Nephron (organoid): ENCODE data around the gene DIP2C.

Experiments used
- H3K27ac Mint-ChIP-seq, 3 experiments: 2 replicates each; pipeline ENCODE4 v1.8.0; 2020; ENCODE audit warnings: mixed read lengths in 3 of 3, mild to moderate bottlenecking in 2 of 3, moderate library complexity in 1 of 3
- H3K27me3 Mint-ChIP-seq: 2 replicates; pipeline ENCODE4 v1.8.0; 2021; ENCODE audit warnings: low read depth, mild to moderate bottlenecking, moderate library complexity, mixed read lengths
- H3K36me3 Mint-ChIP-seq: 2 replicates; pipeline ENCODE4 v1.8.0; 2020; ENCODE audit warnings: low read depth, mixed read lengths
- H3K4me1 Mint-ChIP-seq: 2 replicates; pipeline ENCODE4 v1.8.0; 2020; ENCODE audit warnings: mixed read lengths
- H3K4me3 Mint-ChIP-seq, 3 experiments: 2 replicates each; pipeline ENCODE4 v1.8.0; 2020; ENCODE audit warnings: mild to moderate bottlenecking in 3 of 3, mixed read lengths in 3 of 3, moderate library complexity in 2 of 3
- H3K9me3 Mint-ChIP-seq: 2 replicates; pipeline ENCODE4 v1.8.0; 2020; ENCODE audit warnings: mixed read lengths
- TF ChIP-seq, protein P1 (sequence below), 3 experiments: fragments of 200-600 bp; sonication (generic); IDR thresholded peaks; one replicate each; pipeline ENCODE4 v1.5.0; 2021; ENCODE audit warnings: antibody characterized with exemption in 3 of 3; ENCODE audit not compliant: unreplicated experiment in 3 of 3

DIP2C gene

DNA sequence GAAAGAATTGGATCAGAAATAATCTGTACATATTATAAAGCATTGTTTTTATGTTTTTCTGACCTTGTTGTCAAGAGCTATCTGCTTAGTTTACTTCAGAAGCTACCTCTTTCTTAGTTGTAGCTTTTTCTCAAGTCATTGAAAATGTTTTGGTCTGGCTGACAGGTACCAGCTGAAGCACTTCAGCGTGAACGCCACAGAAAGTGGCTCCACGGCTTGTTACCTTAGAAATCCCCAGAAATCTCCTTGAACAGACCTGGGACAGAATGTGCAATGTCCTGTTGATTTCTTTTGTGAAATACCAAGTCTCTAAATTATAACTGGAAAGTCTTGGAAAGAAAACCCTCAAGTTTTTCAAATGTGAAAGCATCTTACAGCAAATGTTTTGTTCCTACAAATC, 457.4 kb downstream of the DIP2C start:
- no peak overlapping the region for H3K27ac Mint-ChIP-seq

DNA sequence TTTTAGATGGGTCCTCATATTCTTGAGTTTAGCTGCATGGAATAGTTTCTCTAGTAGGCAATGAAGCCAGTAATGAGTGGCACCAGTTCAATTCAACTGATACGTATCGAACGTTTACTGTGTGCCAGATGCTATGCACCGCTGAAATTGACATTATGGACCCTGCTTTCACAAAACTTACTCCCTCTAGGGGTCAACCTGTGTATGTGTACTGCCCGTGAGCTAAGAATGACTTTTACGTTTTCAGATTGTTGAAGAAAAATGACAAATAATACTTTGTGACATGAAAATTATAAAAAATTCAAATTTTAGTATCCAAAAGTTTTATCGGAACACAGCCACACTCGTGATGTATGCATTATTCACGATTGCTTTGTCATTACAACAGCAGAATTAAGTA, 458.7 kb downstream of the DIP2C start:
- H3K4me3 Mint-ChIP-seq: no peak overlapping the region
- H3K36me3 Mint-ChIP-seq: peaks cover 20% of the 10 kb centered on the region
- no peaks in the 10 kb centered on the region for H3K9me3 Mint-ChIP-seq
- TF ChIP-seq, protein P1, sequence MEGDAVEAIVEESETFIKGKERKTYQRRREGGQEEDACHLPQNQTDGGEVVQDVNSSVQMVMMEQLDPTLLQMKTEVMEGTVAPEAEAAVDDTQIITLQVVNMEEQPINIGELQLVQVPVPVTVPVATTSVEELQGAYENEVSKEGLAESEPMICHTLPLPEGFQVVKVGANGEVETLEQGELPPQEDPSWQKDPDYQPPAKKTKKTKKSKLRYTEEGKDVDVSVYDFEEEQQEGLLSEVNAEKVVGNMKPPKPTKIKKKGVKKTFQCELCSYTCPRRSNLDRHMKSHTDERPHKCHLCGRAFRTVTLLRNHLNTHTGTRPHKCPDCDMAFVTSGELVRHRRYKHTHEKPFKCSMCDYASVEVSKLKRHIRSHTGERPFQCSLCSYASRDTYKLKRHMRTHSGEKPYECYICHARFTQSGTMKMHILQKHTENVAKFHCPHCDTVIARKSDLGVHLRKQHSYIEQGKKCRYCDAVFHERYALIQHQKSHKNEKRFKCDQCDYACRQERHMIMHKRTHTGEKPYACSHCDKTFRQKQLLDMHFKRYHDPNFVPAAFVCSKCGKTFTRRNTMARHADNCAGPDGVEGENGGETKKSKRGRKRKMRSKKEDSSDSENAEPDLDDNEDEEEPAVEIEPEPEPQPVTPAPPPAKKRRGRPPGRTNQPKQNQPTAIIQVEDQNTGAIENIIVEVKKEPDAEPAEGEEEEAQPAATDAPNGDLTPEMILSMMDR (IDR thresholded peaks at IDR 0.05; ENCODE audit: unreplicated experiment in 3 of 3): peak; percentile 9 to 44 (median 37)
- peaks cover 4% of the 10 kb centered on the region for H3K4me1 Mint-ChIP-seq
- no peaks in the 10 kb centered on the region for H3K27me3 Mint-ChIP-seq
- H3K27ac Mint-ChIP-seq: no peak overlapping the region

More for the DNA sequence above, 457.4 kb downstream of the DIP2C start:
- H3K9me3 Mint-ChIP-seq: no peaks in the 10 kb centered on the region
- H3K4me1 Mint-ChIP-seq: peaks cover 4% of the 10 kb centered on the region
- H3K36me3 Mint-ChIP-seq: peaks cover 27% of the 10 kb centered on the region
- H3K4me3 Mint-ChIP-seq: no peak overlapping the region
- no peaks in the 10 kb centered on the region for H3K27me3 Mint-ChIP-seq
- TF ChIP-seq, protein P1 (IDR thresholded peaks at IDR 0.05; ENCODE audit: unreplicated experiment in 3 of 3): no peak

DNA sequence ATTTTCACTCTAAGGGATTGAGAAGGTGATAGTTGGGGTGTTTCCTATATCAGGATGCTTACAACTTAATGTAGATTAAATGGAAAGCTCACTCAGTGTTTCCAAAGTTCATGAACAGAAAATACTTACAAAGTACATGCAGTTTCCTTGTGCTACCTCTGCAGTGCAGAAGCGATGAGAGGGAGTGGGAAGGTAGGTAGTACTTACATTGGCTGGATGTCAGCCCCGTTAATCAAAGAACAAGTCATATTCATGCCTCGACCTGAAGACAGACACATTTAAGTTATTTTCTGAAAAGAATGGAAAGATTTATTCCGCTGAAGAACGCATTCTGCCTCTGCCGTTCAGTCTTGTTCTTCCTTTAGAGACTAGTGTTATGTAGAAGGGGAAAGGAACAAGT, 461.1 kb downstream of the DIP2C start:
- no peak overlapping the region for H3K4me3 Mint-ChIP-seq
- peaks cover 4% of the 10 kb centered on the region for H3K4me1 Mint-ChIP-seq
- no peaks in the 10 kb centered on the region for H3K9me3 Mint-ChIP-seq
- no peak overlapping the region for H3K27ac Mint-ChIP-seq
- H3K27me3 Mint-ChIP-seq: no peaks in the 10 kb centered on the region
- H3K36me3 Mint-ChIP-seq: peaks cover 16% of the 10 kb centered on the region
- TF ChIP-seq, protein P1 (IDR thresholded peaks at IDR 0.05; ENCODE audit: unreplicated experiment in 3 of 3): no peak

DNA sequence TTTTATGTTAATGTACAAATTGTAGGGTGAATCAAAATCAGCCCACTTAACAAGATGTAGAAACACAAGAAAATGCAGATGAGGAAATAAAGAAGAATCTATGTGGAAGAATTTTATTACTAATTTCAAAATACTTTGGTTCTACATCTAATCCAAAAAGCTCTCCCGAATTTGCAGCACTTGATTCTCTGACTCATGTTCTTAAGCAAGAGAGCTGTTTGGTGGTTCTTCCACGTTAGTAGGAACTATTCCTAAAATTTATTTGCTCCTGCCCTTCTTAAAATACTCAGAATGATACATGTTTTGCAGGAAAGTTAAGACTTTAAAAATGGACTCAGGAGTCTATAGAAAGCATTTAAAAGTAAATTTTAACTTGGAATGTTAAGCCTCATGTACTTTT, 462.5 kb downstream of the DIP2C start:
- no peaks in the 10 kb centered on the region for H3K27me3 Mint-ChIP-seq
- TF ChIP-seq, protein P1 (IDR thresholded peaks at IDR 0.05; ENCODE audit: unreplicated experiment in 3 of 3): no peak
- no peak overlapping the region for H3K4me3 Mint-ChIP-seq
- H3K4me1 Mint-ChIP-seq: peaks cover 4% of the 10 kb centered on the region
- H3K27ac Mint-ChIP-seq: no peak overlapping the region
- peaks cover 10% of the 10 kb centered on the region for H3K36me3 Mint-ChIP-seq
- H3K9me3 Mint-ChIP-seq: no peaks in the 10 kb centered on the region

DNA sequence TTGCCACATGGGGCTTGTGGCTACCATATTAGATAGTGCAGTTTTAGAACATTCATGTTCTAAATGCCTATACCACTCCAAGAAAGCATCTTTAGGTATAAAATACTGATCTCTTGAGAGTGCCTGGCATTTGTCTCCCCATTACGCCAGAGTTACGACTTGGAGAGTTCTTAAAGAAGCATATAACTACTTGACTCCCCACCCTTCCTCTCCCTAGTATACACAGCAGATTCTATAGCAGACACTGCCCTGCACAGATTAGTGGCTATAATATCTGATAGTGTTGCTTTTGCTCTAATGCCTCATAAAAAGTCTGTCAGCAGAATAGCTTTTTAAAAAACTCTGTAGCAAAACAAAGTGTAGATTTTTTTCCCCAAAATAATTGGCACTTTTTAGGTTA, 463.4 kb downstream of the DIP2C start:
- no peaks in the 10 kb centered on the region for H3K9me3 Mint-ChIP-seq
- TF ChIP-seq, protein P1 (IDR thresholded peaks at IDR 0.05; ENCODE audit: unreplicated experiment in 3 of 3): no peak
- H3K27me3 Mint-ChIP-seq: no peaks in the 10 kb centered on the region
- H3K4me1 Mint-ChIP-seq: peaks cover 4% of the 10 kb centered on the region
- no peak overlapping the region for H3K27ac Mint-ChIP-seq
- H3K36me3 Mint-ChIP-seq: peaks cover 6% of the 10 kb centered on the region
- H3K4me3 Mint-ChIP-seq: no peak overlapping the region

DNA sequence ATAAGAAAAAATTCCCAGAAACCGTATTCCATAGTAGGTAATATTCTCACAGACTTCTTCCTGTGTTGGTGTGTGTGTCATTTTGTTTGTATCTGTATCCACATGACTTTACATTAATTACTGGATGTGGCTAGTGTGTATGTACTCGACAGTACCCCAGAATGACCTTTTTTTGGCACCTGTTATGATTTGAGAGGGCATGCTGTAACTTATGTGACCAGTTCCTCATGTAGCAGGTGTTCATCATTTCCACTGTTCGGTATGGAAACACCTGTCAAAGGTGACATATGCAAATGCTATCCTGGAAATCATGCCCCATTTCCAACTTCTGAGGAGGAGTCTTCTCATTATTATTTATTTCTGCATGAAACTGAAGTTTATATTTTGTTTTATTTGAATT, 464.9 kb downstream of the DIP2C start:
- Mint-ChIP-seq H3K36me3 (peaks cover 5% of the 10 kb centered on the region), H3K4me3 (no peak overlapping the region), H3K4me1 (peaks cover 4% of the 10 kb centered on the region), H3K27me3 (no peaks in the 10 kb centered on the region), H3K9me3 (no peaks in the 10 kb centered on the region), H3K27ac (no peak overlapping the region)
- TF ChIP-seq, protein P1 (IDR thresholded peaks at IDR 0.05; ENCODE audit: unreplicated experiment in 3 of 3): no peak
